ENCODE measurements around the gene CDC45. TPM values are rescaled to one million over a fixed set of nuclear protein-coding genes. Genes with fewer than 3 reads are reported as not detected.

Gene CDC45
- total RNA-seq, 1 donor: 22.9 TPM

DNA sequence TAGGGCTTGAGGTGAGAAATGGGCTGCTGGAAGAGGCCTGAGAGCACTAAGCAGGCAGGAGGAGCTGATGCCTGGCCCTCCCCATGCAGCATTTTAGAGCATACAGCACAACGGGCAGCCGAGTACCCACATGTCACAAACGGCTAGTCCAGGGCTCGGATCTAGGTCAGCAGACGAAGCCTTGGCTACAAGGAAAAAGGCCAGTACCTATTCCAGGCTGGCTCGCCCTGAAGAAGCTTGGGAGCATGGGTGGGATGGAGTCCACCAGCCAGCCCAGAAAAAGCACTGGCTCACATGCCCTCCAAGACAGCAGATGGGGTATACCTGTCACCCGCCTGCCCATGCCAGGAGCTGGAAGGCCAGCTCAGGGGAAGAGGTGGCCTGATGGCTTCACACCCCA, 10.3 kb upstream of the CDC45 start:
- no peak overlapping the region for H3K4me3 ChIP-seq (ENCODE audit: low read depth, low read length)
- DNase-seq (ENCODE audit: low read depth): no peak
- TF ChIP-seq, protein P1, sequence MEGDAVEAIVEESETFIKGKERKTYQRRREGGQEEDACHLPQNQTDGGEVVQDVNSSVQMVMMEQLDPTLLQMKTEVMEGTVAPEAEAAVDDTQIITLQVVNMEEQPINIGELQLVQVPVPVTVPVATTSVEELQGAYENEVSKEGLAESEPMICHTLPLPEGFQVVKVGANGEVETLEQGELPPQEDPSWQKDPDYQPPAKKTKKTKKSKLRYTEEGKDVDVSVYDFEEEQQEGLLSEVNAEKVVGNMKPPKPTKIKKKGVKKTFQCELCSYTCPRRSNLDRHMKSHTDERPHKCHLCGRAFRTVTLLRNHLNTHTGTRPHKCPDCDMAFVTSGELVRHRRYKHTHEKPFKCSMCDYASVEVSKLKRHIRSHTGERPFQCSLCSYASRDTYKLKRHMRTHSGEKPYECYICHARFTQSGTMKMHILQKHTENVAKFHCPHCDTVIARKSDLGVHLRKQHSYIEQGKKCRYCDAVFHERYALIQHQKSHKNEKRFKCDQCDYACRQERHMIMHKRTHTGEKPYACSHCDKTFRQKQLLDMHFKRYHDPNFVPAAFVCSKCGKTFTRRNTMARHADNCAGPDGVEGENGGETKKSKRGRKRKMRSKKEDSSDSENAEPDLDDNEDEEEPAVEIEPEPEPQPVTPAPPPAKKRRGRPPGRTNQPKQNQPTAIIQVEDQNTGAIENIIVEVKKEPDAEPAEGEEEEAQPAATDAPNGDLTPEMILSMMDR (IDR thresholded peaks at IDR 0.05; ENCODE audit: insufficient read depth, low read length): no peak

DNA sequence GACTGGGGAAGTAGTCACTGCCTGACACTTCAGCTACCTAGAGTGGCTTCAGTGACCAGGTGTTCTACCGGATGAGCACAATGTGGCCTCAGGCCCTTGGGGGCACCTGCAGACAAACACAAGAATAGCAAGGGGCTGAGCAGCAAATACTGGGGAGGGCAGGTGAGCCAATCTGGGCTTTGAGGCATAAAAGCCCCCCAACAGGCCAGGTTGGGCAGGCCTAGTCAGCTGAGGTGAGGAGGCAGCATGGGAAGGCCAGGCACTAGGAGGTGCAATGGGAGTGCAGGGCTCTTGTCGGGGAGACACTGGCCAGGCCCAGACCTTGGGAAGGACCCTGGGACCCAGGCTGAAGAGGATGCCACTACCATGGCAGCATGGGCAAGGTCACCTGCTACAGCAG, 9.7 kb upstream of the CDC45 start:
- DNase-seq (ENCODE audit: low read depth): no peak
- TF ChIP-seq, protein P1 (IDR thresholded peaks at IDR 0.05; ENCODE audit: insufficient read depth, low read length): no peak
- no peak overlapping the region for H3K4me3 ChIP-seq (ENCODE audit: low read depth, low read length)

DNA sequence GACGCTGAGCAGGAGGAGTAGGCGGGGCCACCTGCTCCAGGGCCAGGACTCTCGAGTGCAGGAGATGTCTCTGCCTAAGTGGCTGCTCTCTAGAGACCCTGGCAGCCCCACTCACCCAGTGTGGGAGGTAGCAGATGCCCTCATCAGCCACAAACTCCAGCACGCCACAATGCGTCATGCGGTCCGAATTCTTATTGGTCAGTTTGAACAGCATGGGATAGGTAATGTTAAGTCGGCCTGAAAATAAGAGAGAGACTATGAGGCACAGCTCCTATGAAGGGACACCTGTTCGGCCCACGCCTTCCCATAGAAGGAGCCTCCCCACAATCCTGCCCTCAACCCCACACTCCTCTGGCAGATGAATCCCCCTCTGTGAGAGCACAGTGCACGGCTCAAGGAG, 8.1 kb upstream of the CDC45 start:
- no peak overlapping the region for H3K4me3 ChIP-seq (ENCODE audit: low read depth, low read length)
- no peak for DNase-seq (ENCODE audit: low read depth)
- TF ChIP-seq, protein P1 (IDR thresholded peaks at IDR 0.05; ENCODE audit: insufficient read depth, low read length): no peak

DNA sequence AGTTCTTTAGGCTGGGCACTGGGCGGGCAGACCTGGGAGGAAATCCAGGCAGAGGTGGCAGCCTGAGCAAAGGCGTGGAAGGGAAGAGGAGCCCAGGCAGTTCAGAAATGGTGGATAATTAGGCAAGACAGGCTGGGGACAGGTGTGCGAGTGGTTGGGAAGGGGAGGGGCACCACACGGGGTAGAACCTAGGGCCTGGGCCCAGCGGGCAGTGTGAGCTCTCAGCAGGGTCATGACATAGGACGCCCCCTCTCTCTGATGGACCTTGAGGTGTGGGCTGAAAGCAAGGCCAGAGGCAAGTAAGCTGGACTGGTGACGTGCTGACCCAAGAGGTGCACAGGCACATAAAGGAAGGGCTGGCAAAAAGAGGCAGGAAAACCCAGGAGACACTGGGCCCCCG, 7.5 kb upstream of the CDC45 start:
- no peak overlapping the region for H3K4me3 ChIP-seq (ENCODE audit: low read depth, low read length)
- DNase-seq (ENCODE audit: low read depth): no peak
- TF ChIP-seq, protein P1 (IDR thresholded peaks at IDR 0.05; ENCODE audit: insufficient read depth, low read length): no peak

DNA sequence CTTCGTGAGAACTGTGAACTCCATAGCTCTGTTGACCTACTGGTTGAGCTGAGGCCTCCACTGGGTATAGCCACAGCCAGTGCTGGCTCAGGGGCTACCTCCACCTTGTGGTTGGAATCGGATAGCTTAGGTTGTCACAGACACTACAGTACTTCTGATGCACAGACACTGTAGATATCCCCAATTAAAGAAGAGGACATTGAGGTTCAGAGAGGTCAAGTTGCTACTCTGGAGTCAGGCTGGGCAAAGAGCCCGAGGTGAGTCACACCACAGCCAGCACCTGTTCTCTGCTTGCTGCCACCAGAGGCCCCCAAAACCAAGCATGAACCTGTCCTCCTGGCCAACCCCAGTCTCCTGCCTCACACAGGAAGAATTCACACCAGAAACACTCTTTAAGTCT, 6.1 kb upstream of the CDC45 start:
- no peak overlapping the region for H3K4me3 ChIP-seq (ENCODE audit: low read depth, low read length)
- TF ChIP-seq, protein P1 (IDR thresholded peaks at IDR 0.05; ENCODE audit: insufficient read depth, low read length): peak; percentile 11
- DNase-seq (ENCODE audit: low read depth): no peak

DNA sequence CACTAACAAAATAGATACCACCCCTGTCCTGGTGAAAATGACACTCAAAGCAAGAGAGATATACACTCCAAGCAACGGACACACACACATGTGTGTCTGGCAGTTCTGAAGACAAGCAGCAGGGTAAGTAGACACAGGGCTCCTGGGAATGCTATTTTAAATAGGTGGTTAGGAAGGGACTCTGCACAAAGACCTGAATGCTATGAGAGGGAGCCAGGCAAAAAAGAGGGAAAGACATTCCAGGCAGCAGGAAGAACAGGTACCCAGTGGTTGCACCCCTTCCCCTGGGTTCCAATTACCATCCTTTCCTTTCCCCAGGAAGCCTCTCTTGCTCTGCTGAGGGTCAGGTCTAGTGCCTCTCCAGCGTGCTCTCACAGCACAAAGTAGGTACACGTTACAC, 3.7 kb upstream of the CDC45 start:
- TF ChIP-seq, protein P1 (IDR thresholded peaks at IDR 0.05; ENCODE audit: insufficient read depth, low read length): no peak
- DNase-seq (ENCODE audit: low read depth): no peak
- H3K4me3 ChIP-seq (ENCODE audit: low read depth, low read length): no peak overlapping the region

DNA sequence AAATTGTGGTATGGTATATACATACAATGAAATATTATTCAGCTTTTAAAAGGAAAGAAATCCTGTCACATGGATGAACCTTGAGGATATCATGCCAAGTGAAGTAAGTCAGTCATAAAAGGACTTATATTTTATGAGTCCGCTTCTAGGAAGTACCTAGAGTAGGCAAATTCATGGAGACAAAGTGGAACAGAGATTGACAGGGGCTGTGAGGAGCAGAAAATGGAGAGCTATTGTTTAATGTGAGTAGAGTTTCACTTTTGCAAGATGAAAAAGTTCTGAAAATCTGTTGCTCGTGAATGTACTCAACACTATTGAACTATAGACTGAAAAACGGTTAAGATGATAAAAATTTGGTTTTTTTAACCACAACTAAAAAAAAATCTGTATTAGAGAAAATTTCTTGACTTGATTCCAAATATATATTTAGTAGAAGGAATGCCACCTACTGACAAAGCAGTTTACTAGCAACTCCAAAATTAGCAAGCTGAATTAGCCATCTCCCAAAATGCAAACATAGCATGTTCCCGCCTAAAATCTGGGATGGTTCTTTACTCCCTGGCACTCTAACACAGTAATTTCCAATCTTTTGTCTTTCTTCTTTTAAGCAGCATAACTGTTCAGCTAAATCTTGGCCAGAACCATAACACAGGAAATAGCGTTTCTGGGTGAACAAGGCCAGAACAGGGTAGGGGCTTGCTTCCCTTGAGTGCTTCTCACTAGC, 2.2 kb upstream of the CDC45 start:
- H3K4me3 ChIP-seq (ENCODE audit: low read depth, low read length): peak overlapping the region; percentile 96
- peak; percentile 45 for DNase-seq (ENCODE audit: low read depth)
- TF ChIP-seq, protein P1 (IDR thresholded peaks at IDR 0.05; ENCODE audit: insufficient read depth, low read length): peak; percentile 16
